Upper lobe of right lung (tissue), 1 donor: Measurements from ENCODE around the gene DNAJC13. TPM values are rescaled to one million over a fixed set of nuclear protein-coding genes. Genes with fewer than 3 reads are reported as not detected.

Experiments used
- ATAC-seq: fragments of 200-7000 bp; cut with Tn5 transposase; one replicate; pipeline ENCODE4 v1.9.1; 2020; ENCODE audit warnings: mild to moderate bottlenecking, moderate library complexity
- DNase-seq: peaks from one replicate; pipeline ENCODE4 v3.0.0-alpha.2; 2020
- H3K27ac ChIP-seq: fragments of 200-600 bp; one replicate; pipeline ENCODE4 v1.8.0; 2022
- H3K27me3 ChIP-seq: fragments of 200-600 bp; one replicate; pipeline ENCODE4 v1.8.0; 2022; ENCODE audit warnings: mild to moderate bottlenecking
- H3K36me3 ChIP-seq: fragments of 200-600 bp; one replicate; pipeline ENCODE4 v1.8.0; 2022
- H3K4me1 ChIP-seq: fragments of 200-600 bp; one replicate; pipeline ENCODE4 v1.8.0; 2022
- H3K4me3 ChIP-seq: fragments of 200-600 bp; one replicate; pipeline ENCODE4 v1.8.0; 2022; ENCODE audit warnings: mild to moderate bottlenecking
- H3K9me3 ChIP-seq: fragments of 200-600 bp; one replicate; pipeline ENCODE4 v1.8.0; 2022
- intact Hi-C: fragments of 100-400 bp; cut with DNase I; formaldehyde crosslinking; loops from one replicate; pipeline ENCODE4 v1.11.0; 2022
- total RNA-seq: library from RNA; stranded (reverse); fragmentation: NEBNext Ultra II Directional; extraction: Animal tissue kit (Norgen Biotek cat#: 25700); gene quantifications from one replicate; pipeline ENCODE4 v1.2.1, GENCODE V29; 2021
- TF ChIP-seq, protein P1 (sequence below): fragments of 200-600 bp; IDR thresholded peaks from one replicate; pipeline ENCODE4 v1.8.0; 2022; ENCODE audit warnings: antibody characterized with exemption
- donor health status: DM: no; HTN: yes; CAD: no; lungs with severe emphysema.

Gene DNAJC13
- total RNA-seq, 1 donor from 2014 or later: 44.8 TPM

- H3K9me3 ChIP-seq: no peaks in the 10 kb centered on the region
- H3K4me1 ChIP-seq: no peaks in the 10 kb centered on the region
- ATAC-seq: no peak
- no peaks in the 10 kb centered on the region for H3K27me3 ChIP-seq
- peaks cover 96% of the 10 kb centered on the region for H3K36me3 ChIP-seq
- TF ChIP-seq, protein P1, sequence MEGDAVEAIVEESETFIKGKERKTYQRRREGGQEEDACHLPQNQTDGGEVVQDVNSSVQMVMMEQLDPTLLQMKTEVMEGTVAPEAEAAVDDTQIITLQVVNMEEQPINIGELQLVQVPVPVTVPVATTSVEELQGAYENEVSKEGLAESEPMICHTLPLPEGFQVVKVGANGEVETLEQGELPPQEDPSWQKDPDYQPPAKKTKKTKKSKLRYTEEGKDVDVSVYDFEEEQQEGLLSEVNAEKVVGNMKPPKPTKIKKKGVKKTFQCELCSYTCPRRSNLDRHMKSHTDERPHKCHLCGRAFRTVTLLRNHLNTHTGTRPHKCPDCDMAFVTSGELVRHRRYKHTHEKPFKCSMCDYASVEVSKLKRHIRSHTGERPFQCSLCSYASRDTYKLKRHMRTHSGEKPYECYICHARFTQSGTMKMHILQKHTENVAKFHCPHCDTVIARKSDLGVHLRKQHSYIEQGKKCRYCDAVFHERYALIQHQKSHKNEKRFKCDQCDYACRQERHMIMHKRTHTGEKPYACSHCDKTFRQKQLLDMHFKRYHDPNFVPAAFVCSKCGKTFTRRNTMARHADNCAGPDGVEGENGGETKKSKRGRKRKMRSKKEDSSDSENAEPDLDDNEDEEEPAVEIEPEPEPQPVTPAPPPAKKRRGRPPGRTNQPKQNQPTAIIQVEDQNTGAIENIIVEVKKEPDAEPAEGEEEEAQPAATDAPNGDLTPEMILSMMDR: no peak
- H3K4me3 ChIP-seq: no peak overlapping the region
- intact Hi-C loops: no loop called here
- H3K27ac ChIP-seq: no peak overlapping the region
- no peak for DNase-seq
Measured at GRCh38 chr3:132499071-132499470, 81.8 kb downstream of the DNAJC13 start.

- ATAC-seq (no peak), DNase-seq (no peak)
- Histone ChIP-seq H3K27ac (no peak overlapping the region), H3K9me3 (no peaks in the 10 kb centered on the region), H3K36me3 (peaks cover 99% of the 10 kb centered on the region), H3K4me3 (no peak overlapping the region), H3K4me1 (no peaks in the 10 kb centered on the region), H3K27me3 (no peaks in the 10 kb centered on the region)
- intact Hi-C loops: loop anchor here (10.0 kb wide), 1 partner anchor 191 kb away; no protein-coding TSS in a partner anchor
- TF ChIP-seq, protein P1: no peak
Measured at GRCh38 chr3:132503559-132503958, 86.3 kb downstream of the DNAJC13 start.

DNA sequence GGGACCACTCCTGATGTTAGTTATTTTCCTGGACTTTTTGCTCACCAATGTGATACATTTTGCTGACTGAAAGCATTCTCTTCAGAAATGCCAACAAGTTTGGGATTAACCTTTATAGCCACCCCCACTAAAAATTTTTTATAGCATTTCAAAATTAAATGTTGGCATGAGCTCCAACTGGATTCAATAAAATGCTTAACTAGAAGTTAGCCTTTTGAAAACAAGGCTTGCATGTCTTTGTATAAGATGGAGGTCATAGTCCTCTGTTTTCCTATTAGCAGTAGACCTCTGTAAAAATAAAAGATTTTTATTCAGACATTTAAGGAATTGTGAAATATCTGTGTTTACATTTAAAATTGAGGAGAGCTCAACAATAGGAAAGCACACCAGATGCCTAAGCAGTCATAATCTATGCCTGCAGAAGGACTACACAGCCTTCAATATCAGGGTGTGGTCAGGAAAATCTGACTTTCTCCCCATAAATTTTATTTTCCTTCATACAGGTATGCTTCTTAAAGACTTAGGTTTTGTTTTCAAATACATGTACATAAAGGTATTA lies 87.2 kb downstream of the DNAJC13 start:
- no peak for ATAC-seq
- Histone ChIP-seq H3K36me3 (peaks cover 99% of the 10 kb centered on the region), H3K27me3 (no peaks in the 10 kb centered on the region), H3K27ac (no peak overlapping the region), H3K9me3 (no peaks in the 10 kb centered on the region), H3K4me3 (no peak overlapping the region), H3K4me1 (no peaks in the 10 kb centered on the region)
- DNase-seq: no peak
- TF ChIP-seq, protein P1: no peak
- intact Hi-C loops: loop anchor here (10.0 kb wide), 1 partner anchor 190 kb away; no protein-coding TSS in a partner anchor

DNA sequence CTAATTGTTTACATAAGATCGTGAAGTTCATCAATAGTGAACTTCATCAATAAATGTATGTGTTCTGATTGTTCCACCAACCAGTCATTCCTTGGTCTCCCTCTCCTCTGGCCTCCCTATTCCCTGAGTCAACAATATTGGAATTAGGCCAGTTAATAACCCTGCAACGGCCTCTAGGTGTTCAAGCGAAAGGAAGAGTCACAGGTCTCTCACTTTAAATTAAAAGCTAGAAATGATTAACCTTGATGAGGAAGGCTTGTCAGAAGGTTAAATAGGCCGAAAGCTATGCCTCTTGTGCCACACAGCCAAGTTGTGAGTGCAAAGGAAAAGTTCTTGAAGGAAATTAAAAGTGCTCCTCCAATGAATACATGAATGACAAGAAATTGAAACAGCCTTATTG lies 90.4 kb downstream of the DNAJC13 start:
- H3K9me3 ChIP-seq: no peaks in the 10 kb centered on the region
- H3K36me3 ChIP-seq: peaks cover 99% of the 10 kb centered on the region
- no peaks in the 10 kb centered on the region for H3K4me1 ChIP-seq
- intact Hi-C loops: loop anchor here (10.0 kb wide), 1 partner anchor 187 kb away; no protein-coding TSS in a partner anchor
- no peak for DNase-seq
- no peak overlapping the region for H3K4me3 ChIP-seq
- TF ChIP-seq, protein P1: no peak
- no peak overlapping the region for H3K27ac ChIP-seq
- no peaks in the 10 kb centered on the region for H3K27me3 ChIP-seq
- ATAC-seq: no peak

DNA sequence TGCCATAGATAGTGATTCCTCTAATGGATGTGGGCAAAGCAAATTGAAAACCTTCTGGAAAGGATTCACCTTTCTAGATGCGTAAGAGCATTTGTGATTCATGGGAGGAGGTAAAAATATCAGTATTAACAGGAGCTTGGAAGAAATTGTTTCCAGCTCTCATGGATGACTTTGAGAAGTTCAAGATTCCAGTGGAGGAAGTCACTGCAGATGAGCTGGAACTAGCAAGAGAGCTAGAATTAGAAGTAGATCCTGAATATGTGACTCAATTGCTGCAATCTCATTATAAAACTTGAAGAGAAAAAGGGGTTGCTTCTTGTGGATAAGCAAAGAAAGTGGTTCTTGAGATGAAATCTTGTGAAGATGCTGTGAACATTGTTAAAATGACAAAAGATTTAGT lies 91.8 kb downstream of the DNAJC13 start:
- DNase-seq (no peak), ATAC-seq (no peak)
- Histone ChIP-seq H3K4me3 (no peak overlapping the region), H3K4me1 (no peaks in the 10 kb centered on the region), H3K9me3 (no peaks in the 10 kb centered on the region), H3K36me3 (peaks cover 99% of the 10 kb centered on the region), H3K27ac (no peak overlapping the region), H3K27me3 (no peaks in the 10 kb centered on the region)
- intact Hi-C loops: loop anchor here (10.0 kb wide), 1 partner anchor 186 kb away; no protein-coding TSS in a partner anchor
- TF ChIP-seq, protein P1: no peak
